Epithelial cell of esophagus (primary cell): ENCODE measurements around the gene TTC13.

ENCODE experiments used
- DNase-seq: peaks from one replicate; pipeline ENCODE4 v3.0.0; 2010; ENCODE audit warnings: low read depth
- H3K4me3 ChIP-seq: 2 replicates; pipeline ENCODE4 v1.5.1; 2011; ENCODE audit warnings: mild to moderate bottlenecking, low read length, control low read depth
- CTCF ChIP-seq: IDR thresholded peaks from 2 replicates; pipeline ENCODE4 v1.5.1; 2011; ENCODE audit warnings: low read depth, mild to moderate bottlenecking, low read length, control low read depth, inconsistent platforms; ENCODE audit not compliant: insufficient read depth; ENCODE audit errors: missing control alignments

TTC13 gene

GRCh38 chr1:230864441-230864840 is 114.2 kb downstream of the TTC13 start:
- H3K4me3 ChIP-seq, result no peak overlapping the region
- no peak for DNase-seq
- no peak for TF ChIP-seq CTCF

DNA sequence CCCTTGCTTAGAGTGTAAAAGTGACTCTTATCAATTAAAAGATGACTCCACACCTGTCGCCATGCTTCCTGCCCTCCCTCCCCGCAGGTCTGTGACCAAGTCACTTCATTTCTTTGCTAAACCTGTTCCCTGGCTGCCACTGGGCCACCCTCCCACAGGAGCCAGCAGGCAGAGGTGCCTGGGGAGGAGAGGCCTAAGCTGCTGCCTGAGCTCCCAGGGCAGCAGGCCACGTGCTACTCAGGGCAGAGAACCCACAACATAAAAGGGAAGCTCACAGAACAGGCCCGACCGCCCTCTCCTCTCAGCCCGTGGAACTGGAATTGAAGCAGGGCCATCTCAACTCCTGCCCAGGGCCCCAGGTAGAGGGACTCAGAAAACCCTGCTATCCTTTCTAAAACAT is 115.2 kb downstream of the TTC13 start:
- no peak for TF ChIP-seq CTCF
- no peak overlapping the region for H3K4me3 ChIP-seq
- DNase-seq, result peak; percentile 71

DNA sequence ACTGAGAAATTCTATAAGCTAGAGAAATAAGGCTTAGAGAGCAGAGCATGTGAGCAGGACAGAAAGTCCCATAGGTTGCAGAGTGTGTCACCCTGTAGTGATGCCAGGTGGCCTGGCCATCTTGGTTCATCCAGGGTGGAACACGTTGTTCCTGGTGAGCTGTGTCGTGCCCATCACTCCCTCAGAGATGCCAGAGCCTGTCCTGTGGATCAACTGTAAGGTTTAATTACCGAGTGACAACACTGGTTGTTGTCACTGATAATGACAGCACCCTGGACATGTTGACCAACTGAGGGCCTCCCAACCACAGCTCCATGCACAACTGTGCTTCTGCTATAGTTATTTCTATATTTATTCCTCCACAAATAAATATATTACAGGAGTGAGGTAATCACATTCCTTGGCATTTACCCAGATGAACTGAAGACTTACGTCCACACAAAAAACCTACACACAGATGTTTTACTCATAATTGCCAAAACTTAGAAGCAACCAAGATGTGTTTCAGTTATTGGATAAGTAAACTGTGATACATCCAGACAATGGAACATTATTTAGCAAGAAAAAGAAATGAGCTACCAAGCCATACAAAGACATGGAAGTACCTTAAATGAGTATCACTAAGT is 116.6 kb downstream of the TTC13 start:
- DNase-seq, result no peak
- no peak for TF ChIP-seq CTCF
- H3K4me3 ChIP-seq, result no peak overlapping the region

DNA sequence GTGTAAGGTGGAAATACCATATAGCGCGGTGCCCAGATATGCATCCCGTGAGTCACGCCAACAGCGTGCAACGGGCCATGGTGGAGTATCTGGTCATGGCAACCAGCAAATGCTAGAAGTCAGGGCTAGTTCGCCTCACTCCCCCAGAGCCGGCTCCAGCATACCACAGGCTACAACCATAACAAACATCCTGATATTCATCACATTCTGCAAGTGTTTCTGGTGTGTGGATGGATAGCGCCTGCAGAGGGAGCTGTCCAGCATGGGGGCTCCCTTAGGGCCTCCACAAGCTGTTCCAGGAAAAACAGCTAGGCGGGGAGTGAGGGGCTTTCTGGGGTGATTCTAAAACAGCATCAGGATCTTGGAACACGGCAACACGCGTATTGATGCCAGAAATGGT is 117.2 kb downstream of the TTC13 start:
- TF ChIP-seq CTCF, result no peak

GRCh38 chr1:230860617-230861384 is 117.9 kb downstream of the TTC13 start:
- DNase-seq, result no peak
- no peak overlapping the region for H3K4me3 ChIP-seq
- TF ChIP-seq CTCF, result no peak

More for the DNA sequence above, 117.2 kb downstream of the TTC13 start:
- DNase-seq, result no peak
- H3K4me3 ChIP-seq, result no peak overlapping the region

- H3K4me3 ChIP-seq, result no peak overlapping the region
- no peak for DNase-seq
- TF ChIP-seq CTCF, result no peak
These were observed 119.5 kb downstream of the TTC13 start for GRCh38 chr1:230858918-230859729.
